OCI-LY7 (cell line): ENCODE results near the gene ARHGAP4.

Experiments
- CTCF ChIP-seq: fragments of 200-600 bp; sonication (generic); conservative IDR thresholded peaks from 2 replicates; pipeline ENCODE4 v1.5.1; 2014; ENCODE audit warnings: mild to moderate bottlenecking, antibody characterized with exemption, low read length, moderate library complexity, mixed read lengths
- EZH2phosphoT487 ChIP-seq: fragments of 200-600 bp; sonication (generic); IDR thresholded peaks from 2 replicates; pipeline ENCODE4 v1.6.1; 2018; ENCODE audit warnings: low read depth, borderline replicate concordance, mild to moderate bottlenecking, mixed run types, antibody characterized with exemption, low read length, moderate library complexity, mixed read lengths

DNA sequence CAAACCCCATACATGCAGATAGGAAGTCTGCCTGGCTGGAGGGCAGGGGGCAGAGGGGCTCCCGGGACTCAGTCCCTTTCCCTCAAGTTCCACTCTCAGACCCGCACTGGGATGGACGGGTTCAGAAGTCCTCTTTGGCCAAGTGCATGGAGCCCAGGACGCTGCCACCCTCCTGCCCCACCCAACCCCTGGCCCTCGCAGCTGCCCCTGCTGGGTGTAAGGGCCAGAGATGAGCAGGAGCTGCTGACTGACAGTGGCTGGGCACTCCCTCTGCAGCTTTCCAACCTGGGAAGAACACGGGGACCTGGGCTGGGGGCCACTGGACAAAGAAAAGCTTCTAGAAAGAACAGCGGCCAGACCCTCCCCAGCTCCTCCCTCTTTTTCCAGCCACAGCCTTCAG, 43.5 kb downstream of the ARHGAP4 start:
- TF ChIP-seq EZH2phosphoT487 (no peak), CTCF (no peak)
